ENCODE measurements around the gene TELO2. TPM values are rescaled to one million over a fixed set of nuclear protein-coding genes. Genes with fewer than 3 reads are reported as not detected.

The TELO2 gene
- total RNA-seq, 1 donor from 2014 or later: 19.1 TPM

DNA sequence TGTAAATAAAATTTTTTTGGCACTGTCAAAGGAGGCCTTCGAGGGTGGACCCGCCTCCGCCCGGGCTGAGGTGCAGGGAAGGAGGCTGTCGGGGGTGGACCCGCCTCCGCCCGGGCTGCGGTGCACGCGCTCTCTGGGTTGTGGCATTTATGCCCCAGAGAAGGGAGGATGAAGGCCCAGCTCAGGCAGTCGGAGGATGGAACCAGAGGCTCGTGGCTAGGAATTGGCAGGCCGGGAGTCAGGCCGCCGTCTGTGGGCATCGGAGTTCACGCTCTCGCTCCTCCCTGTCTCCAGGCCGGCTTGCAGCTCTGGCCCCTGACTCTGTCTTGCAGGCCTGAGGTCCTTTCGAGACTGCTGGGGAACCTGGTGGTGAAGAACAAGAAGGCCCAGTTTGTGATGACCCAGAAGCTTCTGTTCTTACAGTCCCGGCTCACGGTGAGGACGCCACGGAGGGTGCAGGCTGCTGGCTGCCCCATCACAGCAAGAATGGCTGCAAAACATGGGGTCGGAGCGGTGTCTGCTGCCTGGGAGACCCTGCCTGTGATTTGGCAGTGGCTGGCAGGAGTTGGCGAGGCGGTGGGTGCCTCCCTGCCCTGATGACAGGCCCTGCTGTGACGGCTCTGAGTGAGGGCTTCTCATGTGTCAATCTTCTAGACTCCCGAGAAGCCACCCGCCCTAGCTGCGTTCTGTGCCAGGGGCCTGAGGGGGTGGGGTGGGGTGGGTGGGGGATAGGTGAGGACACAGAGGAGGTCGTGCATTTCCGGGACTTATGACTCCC is 5.9 kb downstream of the TELO2 start:
- no peak for DNase-seq (ENCODE audit: low read depth, low spot score)

- no peak for DNase-seq (ENCODE audit: low read depth, low spot score)
Observed at GRCh38 chr16:1499756-1500464, 6.8 kb downstream of the TELO2 start.

DNA sequence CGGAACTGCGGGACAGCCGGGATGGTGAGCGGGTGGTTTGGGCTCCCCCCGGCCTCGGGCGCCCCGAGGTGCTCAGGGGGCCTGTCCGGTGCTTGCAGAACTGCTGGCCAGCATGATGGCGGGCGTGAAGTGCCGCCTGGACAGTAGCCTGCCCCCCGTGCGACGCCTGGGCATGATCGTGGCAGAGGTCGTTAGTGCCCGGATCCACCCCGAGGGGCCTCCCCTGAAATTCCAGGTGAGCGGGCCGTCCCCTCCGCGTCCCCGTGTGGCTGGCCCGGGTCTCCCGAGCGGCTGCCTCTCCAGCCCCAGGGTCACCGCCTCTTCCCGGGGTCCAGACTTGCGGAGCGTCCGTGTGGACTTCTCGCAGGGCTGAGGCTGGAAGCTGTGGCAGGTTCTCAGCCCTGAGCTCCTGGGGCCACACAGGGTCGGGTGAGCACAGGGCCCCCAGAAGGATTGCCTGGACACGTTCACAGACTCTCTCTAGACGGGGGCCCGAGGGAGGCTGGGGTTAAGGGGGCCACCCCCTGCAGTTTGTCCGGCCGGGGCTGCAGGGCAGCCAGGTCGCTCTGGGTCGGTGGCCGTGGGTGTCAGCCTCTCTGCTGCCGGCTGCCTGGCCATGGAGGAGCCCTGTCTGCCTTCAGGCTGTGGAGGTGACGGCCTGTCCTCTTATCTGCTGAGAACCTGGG is 7.4 kb downstream of the TELO2 start:
- no peak for DNase-seq (ENCODE audit: low read depth, low spot score)

DNA sequence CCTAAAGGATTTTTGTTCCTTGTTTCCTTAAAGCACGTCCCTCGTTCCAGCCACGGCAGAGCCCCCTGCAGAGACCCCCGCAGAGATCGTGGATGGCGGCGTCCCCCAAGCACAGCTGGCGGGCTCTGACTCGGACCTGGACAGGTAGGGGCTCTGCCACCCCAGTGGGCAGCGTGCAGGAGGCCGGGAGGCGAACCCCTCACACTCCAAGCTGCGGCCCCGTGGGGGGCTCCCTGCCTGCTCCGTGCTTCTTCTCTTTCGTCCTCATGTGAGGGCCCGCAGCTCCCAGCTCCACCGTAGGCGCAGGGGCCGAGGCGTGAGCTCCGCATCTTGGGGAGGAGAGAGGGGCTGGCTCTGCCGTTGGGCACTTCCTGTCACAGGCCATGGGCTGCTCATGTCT is 8.5 kb downstream of the TELO2 start:
- DNase-seq (ENCODE audit: low read depth, low spot score): no peak

GRCh38 chr16:1502092-1503004 is 9.2 kb downstream of the TELO2 start:
- no peak for DNase-seq (ENCODE audit: low read depth, low spot score)

GRCh38 chr16:1503110-1503955 is 10.2 kb downstream of the TELO2 start:
- no peak for DNase-seq (ENCODE audit: low read depth, low spot score)

GRCh38 chr16:1505073-1505844 is 12.1 kb downstream of the TELO2 start:
- no peak for DNase-seq (ENCODE audit: low read depth, low spot score)

DNA sequence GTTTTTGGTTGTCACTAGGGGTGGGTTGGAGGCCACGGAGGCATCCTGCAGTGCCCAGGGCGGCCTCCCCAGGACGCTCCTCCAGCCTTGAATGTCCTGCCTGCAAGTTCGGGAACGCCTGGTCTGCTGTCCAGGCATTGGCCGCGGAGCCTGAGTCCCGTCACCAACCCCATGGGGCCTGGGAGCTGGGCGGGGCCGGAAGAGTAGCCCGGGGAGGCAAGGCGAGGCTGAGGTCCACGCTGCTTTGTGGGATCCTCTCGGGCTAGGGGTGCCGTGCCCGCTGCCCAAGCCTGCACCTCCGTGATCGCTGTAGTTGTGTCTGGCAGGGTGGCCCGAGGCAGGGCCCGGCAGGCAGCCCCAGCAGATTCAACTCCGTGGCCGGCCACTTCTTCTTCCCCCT is 12.8 kb downstream of the TELO2 start:
- no peak for DNase-seq (ENCODE audit: low read depth, low spot score)

GRCh38 chr16:1506494-1507213 is 13.5 kb downstream of the TELO2 start:
- no peak for DNase-seq (ENCODE audit: low read depth, low spot score)

DNA sequence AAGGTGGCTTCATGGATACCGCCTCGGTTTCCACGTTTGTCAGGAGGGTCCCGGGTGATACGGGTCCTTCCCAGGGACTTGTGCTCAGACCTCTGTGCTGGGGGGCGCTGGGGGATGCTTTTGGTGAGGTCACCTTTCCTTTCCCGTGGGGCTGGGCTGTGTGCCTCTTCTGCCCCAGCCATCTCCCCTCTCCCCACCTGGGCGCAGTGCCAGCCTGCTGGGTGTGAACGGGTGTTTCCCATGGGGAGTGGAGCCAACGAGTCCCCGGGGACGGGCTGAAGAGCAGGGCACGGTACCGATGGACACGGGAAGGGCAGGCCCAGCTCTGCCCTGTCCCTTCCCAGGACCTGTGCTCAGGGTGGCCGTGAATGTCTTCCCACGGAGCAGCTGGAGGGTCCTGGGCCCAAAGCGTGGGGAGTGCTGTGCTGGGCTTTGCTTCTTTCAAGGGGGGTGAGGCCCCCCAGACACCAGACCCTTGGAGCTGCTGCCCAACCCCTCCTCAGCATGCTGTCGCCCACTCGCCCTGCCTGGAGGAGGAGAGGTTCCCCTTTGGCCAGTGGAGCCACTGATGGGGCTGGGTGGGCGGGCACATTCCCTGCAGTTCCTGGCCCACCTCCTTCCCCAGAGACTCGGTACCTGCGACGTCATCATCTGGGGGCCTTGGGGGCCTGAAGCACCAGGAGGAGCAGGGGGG is 15.5 kb downstream of the TELO2 start:
- no peak for DNase-seq (ENCODE audit: low read depth, low spot score)

DNA sequence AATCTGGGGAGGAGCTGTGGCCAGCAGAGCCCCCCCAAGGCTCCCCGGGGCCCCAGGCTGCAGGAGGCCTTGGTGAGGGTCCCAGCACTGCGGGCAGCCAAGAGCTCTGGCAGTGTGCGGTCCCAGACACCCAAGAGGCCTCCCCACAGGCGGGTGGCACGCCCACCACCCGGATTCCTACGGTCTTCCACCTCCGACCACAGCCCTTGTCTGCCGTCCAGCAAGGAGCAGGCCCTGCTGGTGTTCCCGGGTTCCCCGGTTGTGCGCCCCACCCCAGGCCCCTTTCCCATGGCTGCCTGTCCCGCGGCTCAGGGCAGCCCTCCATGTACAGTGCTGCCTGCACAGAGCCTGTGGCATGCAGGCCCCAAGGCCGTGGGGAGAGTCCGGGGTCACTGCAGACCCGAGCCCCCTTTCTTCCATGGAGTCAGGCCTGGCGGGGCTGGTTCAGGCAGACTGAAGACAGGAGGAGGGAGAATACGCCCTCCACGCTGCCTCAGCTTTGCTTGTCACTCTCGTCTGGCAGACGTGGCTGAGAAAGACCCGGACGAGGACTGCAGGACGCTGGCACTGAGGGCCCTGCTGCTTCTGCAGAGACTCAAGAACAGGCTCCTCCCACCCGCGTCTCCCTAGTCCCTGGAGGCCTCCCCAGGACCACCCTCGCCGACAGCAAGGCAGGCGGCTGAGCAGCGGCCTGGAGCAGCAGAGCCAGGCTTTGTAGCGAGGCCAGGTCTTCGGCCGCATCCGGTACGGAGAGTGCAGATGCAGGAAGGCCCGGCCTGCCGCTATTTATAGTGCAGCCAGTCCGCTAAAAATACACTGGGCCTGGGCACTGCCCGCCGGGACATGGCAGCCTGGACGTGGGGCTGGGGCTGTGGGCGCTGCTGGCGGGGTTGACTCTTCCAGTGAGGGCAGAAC is 16.4 kb downstream of the TELO2 start:
- no peak for DNase-seq (ENCODE audit: low read depth, low spot score)

DNA sequence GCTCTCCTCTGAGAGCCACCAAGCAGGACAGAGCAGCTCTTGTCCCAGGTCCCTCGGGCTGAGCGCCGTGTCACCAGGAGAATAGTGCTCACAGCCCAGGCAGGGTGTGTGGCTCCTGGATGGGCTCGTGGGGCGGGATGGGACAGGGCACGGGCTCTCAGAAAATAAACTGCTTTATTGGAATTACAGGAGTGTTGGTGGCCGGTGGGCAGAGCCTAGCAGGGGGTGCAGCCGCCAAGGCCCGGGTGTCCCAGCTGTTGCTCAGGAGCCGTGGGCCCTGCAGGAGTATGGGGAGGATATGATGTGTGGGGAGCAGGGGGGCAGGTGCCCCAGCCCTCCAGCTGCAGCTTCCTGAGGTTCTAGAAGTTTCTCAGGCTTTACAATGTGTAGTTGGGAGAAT is 17.1 kb downstream of the TELO2 start:
- DNase-seq (ENCODE audit: low read depth, low spot score): no peak

- DNase-seq (ENCODE audit: low read depth, low spot score): no peak
Observed at GRCh38 chr16:1510941-1511351, 17.8 kb downstream of the TELO2 start.

DNA sequence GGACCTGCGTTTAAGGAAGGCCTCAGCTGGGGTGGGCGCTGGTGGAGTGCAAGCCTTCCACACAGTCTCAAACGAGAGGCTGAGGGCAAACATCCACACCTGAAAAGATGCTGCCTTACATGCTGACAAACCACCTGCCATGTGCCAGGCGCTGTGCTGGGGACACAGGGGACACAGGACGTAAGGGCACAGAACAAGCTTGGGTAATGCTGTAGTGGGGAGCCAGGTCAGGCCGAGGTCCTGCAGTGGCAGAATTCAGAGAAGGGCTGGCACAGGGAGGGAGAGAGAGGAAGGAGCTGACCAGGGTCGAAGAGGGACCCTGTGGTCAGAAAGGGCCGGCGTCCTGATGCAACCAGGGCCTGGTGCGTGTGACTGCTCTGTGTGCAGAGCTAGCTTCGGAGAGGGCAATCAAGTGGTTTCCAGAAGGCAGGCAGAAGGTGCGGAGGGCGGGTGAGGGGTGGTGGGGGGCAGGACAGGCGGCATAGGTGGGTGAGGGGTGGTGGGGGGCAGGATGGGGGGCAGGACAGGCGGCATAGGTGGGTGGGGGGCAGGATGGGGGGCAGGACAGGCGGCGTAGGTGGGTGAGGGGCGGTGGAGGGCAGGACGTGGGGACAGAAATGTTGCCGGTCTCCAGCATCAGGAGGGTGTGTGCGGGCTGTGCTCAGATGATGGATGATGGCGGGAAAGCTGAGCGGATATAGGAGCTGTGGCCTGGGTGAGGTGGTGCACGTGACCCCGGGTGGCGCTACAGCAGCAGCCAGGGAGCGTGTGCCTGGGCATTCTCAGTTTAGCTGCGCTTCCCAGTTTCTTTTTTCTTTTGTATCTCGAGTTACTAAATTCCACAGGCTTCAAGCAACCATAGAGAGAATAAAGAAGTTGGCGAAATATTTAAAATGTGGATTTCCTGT is 18.8 kb downstream of the TELO2 start:
- no peak for DNase-seq (ENCODE audit: low read depth, low spot score)

DNA sequence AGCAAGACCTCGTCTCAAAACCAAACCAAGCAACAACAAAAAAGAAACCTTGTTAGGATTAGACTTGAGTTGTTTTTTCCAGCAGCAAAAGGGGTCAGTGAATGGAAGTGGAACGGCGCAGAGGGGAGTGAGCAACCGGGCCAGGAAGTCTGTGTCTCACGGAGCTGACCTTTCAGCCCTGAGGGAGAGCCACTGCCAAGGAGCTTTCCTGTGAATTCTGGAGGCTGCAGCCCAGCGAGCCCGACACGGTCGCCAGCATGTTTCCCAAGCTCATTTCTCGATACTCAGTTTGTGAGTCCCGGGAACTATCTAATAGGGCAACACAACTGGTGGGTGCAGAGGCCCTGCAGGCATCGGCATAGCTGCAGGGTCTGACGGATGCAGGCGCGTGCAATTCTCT is 19.6 kb downstream of the TELO2 start:
- no peak for DNase-seq (ENCODE audit: low read depth, low spot score)

DNA sequence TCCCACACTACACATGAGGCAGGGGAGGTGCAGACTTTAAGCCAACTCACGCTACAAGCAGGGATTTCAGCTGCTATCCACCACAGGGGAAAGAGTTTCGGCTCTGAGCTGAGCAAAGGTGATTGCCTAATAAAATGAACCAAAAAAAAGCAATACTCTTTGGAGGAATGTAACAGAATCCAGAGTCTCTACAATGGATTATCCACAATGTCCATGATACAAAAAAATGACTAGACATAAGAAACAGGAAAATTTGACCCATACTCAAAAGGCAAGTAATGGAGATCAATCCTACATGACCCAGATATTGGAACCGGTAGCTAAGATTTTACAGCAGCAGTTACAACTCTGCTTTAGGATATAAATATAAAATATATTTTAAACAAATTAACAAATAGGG is 21.3 kb downstream of the TELO2 start:
- no peak for DNase-seq (ENCODE audit: low read depth, low spot score)
